Muscle layer of duodenum (tissue), 2 donors: ENCODE measurements around the gene PLXNC1.
A peak's percentile ranks its signal among the peaks of the same experiment; 100 is the strongest.
"Not testable (repeated sequence)": the region's sequence is repeated elsewhere in the genome, so short reads cannot be mapped to it uniquely, and the experiment has no call there.

Experiments
- H3K27ac ChIP-seq: one replicate; pipeline ENCODE4 v1.7.0; 2013; ENCODE audit warnings: mild to moderate bottlenecking, low read length
- H3K27me3 ChIP-seq: one replicate; pipeline ENCODE4 v1.7.0; 2013; ENCODE audit warnings: low read depth, mild to moderate bottlenecking, control low read depth, low read length
- H3K36me3 ChIP-seq, 2 donors: one replicate each; pipeline ENCODE4 v1.7.0; 2013; ENCODE audit warnings: low read length in 2 of 2, control low read depth in 1 of 2, mild to moderate bottlenecking in 1 of 2; ENCODE audit not compliant: insufficient read depth in 2 of 2, control insufficient read depth in 1 of 2
- H3K4me1 ChIP-seq, 2 donors: one replicate each; pipeline ENCODE4 v1.7.0; 2013; ENCODE audit warnings: low read length in 2 of 2, mild to moderate bottlenecking in 2 of 2, control low read depth in 1 of 2, moderate library complexity in 1 of 2; ENCODE audit not compliant: insufficient read depth in 2 of 2, control insufficient read depth in 1 of 2
- H3K4me3 ChIP-seq, 2 donors: one replicate each; pipeline ENCODE4 v1.7.0; 2013; ENCODE audit warnings: low read length in 2 of 2, low read depth in 1 of 2, mild to moderate bottlenecking in 1 of 2
- H3K9me3 ChIP-seq, 2 donors: one replicate each; pipeline ENCODE4 v1.7.0; 2013; ENCODE audit warnings: low read length in 2 of 2, control low read depth in 1 of 2, mild to moderate bottlenecking in 1 of 2; ENCODE audit not compliant: control insufficient read depth in 1 of 2
- donor health status: healthy.

The PLXNC1 gene

DNA sequence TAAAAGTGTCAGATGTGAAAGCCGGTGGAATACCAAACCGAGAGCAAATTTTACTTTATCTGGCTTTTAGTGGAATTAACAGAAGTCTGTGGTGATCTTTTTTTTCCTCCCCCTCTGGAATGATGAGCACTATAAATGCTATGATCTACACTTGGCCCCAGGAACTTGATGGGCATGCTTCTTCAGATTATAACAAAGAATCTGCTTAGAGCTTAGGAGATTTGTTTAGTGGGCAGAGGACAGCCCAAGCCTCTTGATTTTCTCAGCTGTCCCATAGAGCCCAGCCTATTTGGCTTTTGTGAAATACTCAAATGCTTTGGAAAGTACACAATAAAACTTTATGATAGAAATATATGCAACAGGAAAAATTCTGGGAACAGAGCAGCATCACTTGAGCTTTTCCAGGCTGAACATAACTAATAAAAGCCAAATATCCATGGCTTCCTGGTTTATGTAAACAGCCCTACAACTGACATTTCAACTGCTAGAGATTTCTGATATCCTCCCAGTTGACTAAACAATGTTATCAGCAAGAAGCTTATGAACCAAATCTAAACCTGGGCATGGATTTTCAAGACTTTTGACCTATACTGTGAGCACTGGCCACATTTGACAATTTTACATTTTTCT lies 149.6 kb downstream of the PLXNC1 start:
- Histone ChIP-seq H3K4me1 (peaks cover 8 to 13% of the 10 kb centered on the region in 2 donors), H3K36me3 (peaks cover 0 to 9% of the 10 kb centered on the region in 2 donors), H3K27me3 (no peaks in the 10 kb centered on the region), H3K9me3 (no peaks in the 10 kb centered on the region), H3K27ac (no peak overlapping the region), H3K4me3 (no peak overlapping the region)

GRCh38 chr12:94299846-94300245 lies 151.5 kb downstream of the PLXNC1 start:
- H3K27ac ChIP-seq: no peak overlapping the region
- H3K9me3 ChIP-seq: no peaks in the 10 kb centered on the region
- peaks cover 0 to 9% of the 10 kb centered on the region in 2 donors for H3K36me3 ChIP-seq
- no peak overlapping the region for H3K4me3 ChIP-seq
- H3K4me1 ChIP-seq: peaks cover 8 to 18% of the 10 kb centered on the region in 2 donors
- H3K27me3 ChIP-seq: no peaks in the 10 kb centered on the region

- Histone ChIP-seq H3K4me3 (no peak overlapping the region), H3K36me3 (peaks cover 9 to 14% of the 10 kb centered on the region in 2 donors), H3K27me3 (no peaks in the 10 kb centered on the region), H3K4me1 (peaks cover 0 to 10% of the 10 kb centered on the region in 2 donors), H3K27ac (no peak overlapping the region), H3K9me3 (no peaks in the 10 kb centered on the region)
These were observed 155.6 kb downstream of the PLXNC1 start for GRCh38 chr12:94304012-94304411.

DNA sequence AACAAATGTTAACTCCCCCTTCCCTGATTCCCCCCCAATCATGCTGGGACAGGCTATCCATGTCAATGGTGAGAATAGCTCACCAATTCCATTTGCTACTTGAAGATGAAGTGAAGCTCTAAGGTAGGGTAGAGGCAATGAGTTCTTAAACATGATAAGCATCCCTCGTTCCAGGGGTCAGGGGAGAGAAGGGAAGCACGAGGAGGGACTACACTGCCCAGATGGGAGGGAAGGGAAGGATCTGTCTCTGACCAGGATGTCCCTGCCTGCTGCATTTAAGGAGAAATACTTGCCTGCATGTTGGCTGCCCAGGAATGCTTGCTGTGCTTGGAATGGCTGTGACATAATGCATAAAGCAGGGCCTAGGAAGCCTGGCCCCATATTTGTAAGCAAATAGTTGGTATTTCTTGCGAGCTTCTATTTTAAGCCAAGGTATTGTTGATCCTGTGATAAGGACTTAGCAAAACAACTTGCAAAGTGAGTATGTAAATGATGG lies 156.2 kb downstream of the PLXNC1 start:
- peaks cover 0 to 5% of the 10 kb centered on the region in 2 donors for H3K4me1 ChIP-seq
- no peak overlapping the region for H3K27ac ChIP-seq
- H3K36me3 ChIP-seq: peaks cover 9 to 17% of the 10 kb centered on the region in 2 donors
- no peaks in the 10 kb centered on the region for H3K27me3 ChIP-seq
- no peak overlapping the region for H3K4me3 ChIP-seq
- H3K9me3 ChIP-seq: no peaks in the 10 kb centered on the region

DNA sequence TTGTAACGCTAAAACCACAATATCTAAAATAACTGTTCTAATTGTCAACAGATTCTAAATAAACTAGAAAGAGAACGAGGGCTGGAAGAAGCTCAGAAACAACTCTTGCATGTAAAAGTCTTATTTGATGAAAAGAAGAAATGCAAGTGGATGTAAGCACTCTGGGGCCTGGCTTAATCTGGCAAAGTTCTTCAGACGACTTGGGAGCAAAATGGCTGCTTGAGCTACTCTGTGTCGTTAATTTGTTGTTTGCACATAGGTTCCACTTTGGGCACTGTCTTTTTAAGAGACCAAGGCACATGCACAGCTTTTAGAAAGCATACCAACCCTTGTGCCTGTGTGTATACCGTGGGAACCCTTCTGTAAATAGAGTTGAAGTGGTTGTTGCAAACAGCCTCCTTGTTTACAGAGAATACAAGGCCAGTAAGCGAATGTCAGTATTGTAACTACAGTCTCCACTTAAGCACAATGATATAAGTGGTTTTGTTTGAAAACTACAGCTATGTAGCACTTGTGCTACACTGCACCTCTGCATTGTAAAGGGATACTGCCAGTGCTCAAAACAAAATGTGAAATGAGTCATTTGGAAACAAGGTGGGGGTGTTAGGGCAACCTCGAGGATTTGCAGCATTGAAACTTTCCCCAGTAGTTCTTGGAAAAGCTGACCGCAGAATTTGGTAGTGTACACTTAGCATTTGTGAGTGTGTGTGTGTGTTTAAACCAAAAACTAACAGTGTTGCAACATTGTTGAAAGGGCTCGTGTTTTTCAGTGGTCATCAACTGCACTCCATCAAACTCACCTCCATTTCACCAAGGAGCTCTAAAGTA lies 157.0 kb downstream of the PLXNC1 start:
- Histone ChIP-seq H3K9me3 (no peaks in the 10 kb centered on the region), H3K4me3 (no peak overlapping the region), H3K36me3 (peaks cover 5 to 17% of the 10 kb centered on the region in 2 donors), H3K4me1 (peaks cover 0 to 5% of the 10 kb centered on the region in 2 donors), H3K27ac (peak overlapping the region; percentile 35), H3K27me3 (no peaks in the 10 kb centered on the region)

DNA sequence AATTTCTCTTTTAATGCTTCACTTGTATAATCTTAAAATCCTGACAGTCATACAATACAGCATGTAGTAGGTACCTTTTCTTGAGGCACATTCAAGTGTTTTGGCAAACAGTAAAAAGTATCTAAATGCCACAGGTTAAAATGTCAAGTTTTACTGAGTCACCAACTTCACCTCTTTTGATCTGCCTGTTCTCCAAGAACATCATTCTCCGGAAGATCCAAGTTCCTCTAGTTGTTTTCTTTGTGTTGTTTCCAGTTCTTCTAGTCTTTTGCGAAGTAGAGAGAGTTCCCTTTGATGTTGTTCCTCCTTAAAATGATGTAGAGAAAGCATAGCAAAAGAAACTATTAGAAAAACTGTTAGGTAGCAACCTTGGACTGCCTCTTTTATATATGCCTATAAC lies 160.2 kb downstream of the PLXNC1 start:
- no peak overlapping the region for H3K4me3 ChIP-seq
- peaks cover 5 to 17% of the 10 kb centered on the region in 2 donors for H3K36me3 ChIP-seq
- peaks cover 0 to 5% of the 10 kb centered on the region in 2 donors for H3K4me1 ChIP-seq
- no peaks in the 10 kb centered on the region for H3K9me3 ChIP-seq
- H3K27me3 ChIP-seq: no peaks in the 10 kb centered on the region
- H3K27ac ChIP-seq: no peak overlapping the region

- Histone ChIP-seq H3K4me1 (peaks cover 0 to 5% of the 10 kb centered on the region in 2 donors), H3K4me3 (no peak overlapping the region), H3K27me3 (no peaks in the 10 kb centered on the region), H3K36me3 (peaks cover 5 to 17% of the 10 kb centered on the region in 2 donors), H3K27ac (no peak overlapping the region), H3K9me3 (no peaks in the 10 kb centered on the region)
These were observed 161.0 kb downstream of the PLXNC1 start for GRCh38 chr12:94309373-94309772.

- H3K27me3 ChIP-seq: no peaks in the 10 kb centered on the region
These were observed 164.0 kb downstream of the PLXNC1 start for GRCh38 chr12:94312378-94312777.

DNA sequence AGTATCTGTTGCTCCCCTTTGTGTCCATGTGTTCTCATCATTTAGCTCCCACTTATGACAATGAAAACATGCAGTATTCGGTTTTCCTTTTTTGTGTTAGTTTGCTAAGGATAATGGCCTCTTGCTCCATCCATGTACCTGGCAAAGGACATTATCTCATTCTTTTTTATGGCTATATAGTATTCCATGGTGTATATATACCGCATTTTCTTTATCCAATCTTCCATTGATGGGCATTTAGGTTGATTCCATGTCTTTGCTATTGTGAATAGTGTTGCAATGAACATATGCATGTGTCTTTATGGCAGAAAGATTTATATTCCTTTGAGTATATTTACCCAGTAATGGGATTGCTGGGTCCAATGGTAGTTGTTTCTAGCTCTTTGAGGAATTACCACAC lies 168.2 kb downstream of the PLXNC1 start:
- not testable (repeated sequence) for H3K9me3 ChIP-seq, H3K4me1 ChIP-seq, H3K27me3 ChIP-seq, H3K4me3 ChIP-seq, H3K27ac ChIP-seq, H3K36me3 ChIP-seq

More at GRCh38 chr12:94312378-94312777, 164.0 kb downstream of the PLXNC1 start:
- Histone ChIP-seq H3K36me3 (peaks cover 5 to 13% of the 10 kb centered on the region in 2 donors), H3K27ac (no peak overlapping the region), H3K4me1 (no peaks in the 10 kb centered on the region), H3K4me3 (no peak overlapping the region), H3K9me3 (no peaks in the 10 kb centered on the region)

- Histone ChIP-seq H3K27ac (no peak overlapping the region), H3K4me1 (no peaks in the 10 kb centered on the region), H3K4me3 (no peak overlapping the region), H3K36me3 (peaks cover 0 to 12% of the 10 kb centered on the region in 2 donors), H3K27me3 (no peaks in the 10 kb centered on the region), H3K9me3 (peaks cover 6 to 8% of the 10 kb centered on the region in 2 donors)
These were observed 169.8 kb downstream of the PLXNC1 start for GRCh38 chr12:94318181-94318580.

- Histone ChIP-seq H3K9me3 (peaks cover 6 to 8% of the 10 kb centered on the region in 2 donors), H3K4me1 (no peaks in the 10 kb centered on the region), H3K36me3 (peaks cover 0 to 17% of the 10 kb centered on the region in 2 donors), H3K4me3 (no peak overlapping the region), H3K27me3 (no peaks in the 10 kb centered on the region), H3K27ac (no peak overlapping the region)
These were observed 171.7 kb downstream of the PLXNC1 start for GRCh38 chr12:94320109-94320508.
